ENCODE data around the gene B4GALT3.

B4GALT3 gene

GRCh38 chr1:161216945-161217712 is 39.8 kb upstream of the B4GALT3 start:
- no peaks in the 10 kb centered on the region for H3K27me3 ChIP-seq (ENCODE audit: insufficient read depth, insufficient read length)
- no peaks in the 10 kb centered on the region for H3K9me3 ChIP-seq (ENCODE audit: insufficient read depth, low read length)
- H3K4me1 ChIP-seq (ENCODE audit: insufficient read depth, insufficient read length) = peaks cover 14% of the 10 kb centered on the region
- no peak overlapping the region for H3K4me3 ChIP-seq (ENCODE audit: insufficient read length, low read depth)
- peaks cover 36% of the 10 kb centered on the region for H3K36me3 ChIP-seq (ENCODE audit: insufficient read depth, insufficient read length, low read length)
- TF ChIP-seq YY1 (IDR thresholded peaks at IDR 0.05; ENCODE audit: insufficient read depth, insufficient read length) (no peak), SUZ12 (IDR thresholded peaks at IDR 0.05; ENCODE audit: extremely low read depth, insufficient read depth, insufficient read length) (no peak), ZNF274 (IDR thresholded peaks at IDR 0.05; ENCODE audit: low read depth, low read length) (no peak)
- no peak overlapping the region for H3K9ac ChIP-seq (ENCODE audit: insufficient read length, low read depth)
- no peak for DNase-seq (ENCODE audit: low read depth, low spot score)

- no peak for TF ChIP-seq SUZ12 (IDR thresholded peaks at IDR 0.05; ENCODE audit: extremely low read depth, insufficient read depth, insufficient read length)
- no peak for TF ChIP-seq YY1 (IDR thresholded peaks at IDR 0.05; ENCODE audit: insufficient read depth, insufficient read length)
- no peak for TF ChIP-seq ZNF274 (IDR thresholded peaks at IDR 0.05; ENCODE audit: low read depth, low read length)
- peaks cover 56% of the 10 kb centered on the region for H3K36me3 ChIP-seq (ENCODE audit: insufficient read depth, insufficient read length, low read length)
- H3K27me3 ChIP-seq (ENCODE audit: insufficient read depth, insufficient read length) = no peaks in the 10 kb centered on the region
- DNase-seq (ENCODE audit: low read depth, low spot score) = no peak
- H3K4me1 ChIP-seq (ENCODE audit: insufficient read depth, insufficient read length) = peaks cover 14% of the 10 kb centered on the region
- no peak within 1 kb of the TSS for H3K9ac ChIP-seq (ENCODE audit: insufficient read length, low read depth)
- H3K9me3 ChIP-seq (ENCODE audit: insufficient read depth, low read length) = no peaks in the 10 kb centered on the region
- H3K4me3 ChIP-seq (ENCODE audit: insufficient read length, low read depth) = no peak within 1 kb of the TSS
Observed at GRCh38 chr1:161215076-161215475, 37.8 kb upstream of the B4GALT3 start, which contains the start of gene FCER1G. TSS of gene FCER1G (plus strand) at chr1:161215295. CDS start at chr1:161215322, 27 bp downstream.

- Histone ChIP-seq H3K4me1 (ENCODE audit: insufficient read depth, insufficient read length) (peaks cover 16% of the 10 kb centered on the region), H3K9me3 (ENCODE audit: insufficient read depth, low read length) (no peaks in the 10 kb centered on the region), H3K27me3 (ENCODE audit: insufficient read depth, insufficient read length) (no peaks in the 10 kb centered on the region), H3K4me3 (ENCODE audit: insufficient read length, low read depth) (no peak overlapping the region), H3K9ac (ENCODE audit: insufficient read length, low read depth) (no peak overlapping the region), H3K36me3 (ENCODE audit: insufficient read depth, insufficient read length, low read length) (peaks cover 63% of the 10 kb centered on the region)
- no peak for TF ChIP-seq ZNF274 (IDR thresholded peaks at IDR 0.05; ENCODE audit: low read depth, low read length)
- no peak for TF ChIP-seq SUZ12 (IDR thresholded peaks at IDR 0.05; ENCODE audit: extremely low read depth, insufficient read depth, insufficient read length)
- no peak for TF ChIP-seq YY1 (IDR thresholded peaks at IDR 0.05; ENCODE audit: insufficient read depth, insufficient read length)
- DNase-seq (ENCODE audit: low read depth, low spot score) = no peak
Observed at GRCh38 chr1:161214369-161214768, 37.1 kb upstream of the B4GALT3 start.

- Histone ChIP-seq H3K4me1 (ENCODE audit: insufficient read depth, insufficient read length) (peaks cover 2% of the 10 kb centered on the region), H3K27me3 (ENCODE audit: insufficient read depth, insufficient read length) (no peaks in the 10 kb centered on the region), H3K9me3 (ENCODE audit: insufficient read depth, low read length) (no peaks in the 10 kb centered on the region), H3K36me3 (ENCODE audit: insufficient read depth, insufficient read length, low read length) (peaks cover 93% of the 10 kb centered on the region), H3K4me3 (ENCODE audit: insufficient read length, low read depth) (no peak overlapping the region), H3K9ac (ENCODE audit: insufficient read length, low read depth) (no peak overlapping the region)
- DNase-seq (ENCODE audit: low read depth, low spot score) = peak; percentile 87
- TF ChIP-seq SUZ12 (IDR thresholded peaks at IDR 0.05; ENCODE audit: extremely low read depth, insufficient read depth, insufficient read length) (no peak), ZNF274 (IDR thresholded peaks at IDR 0.05; ENCODE audit: low read depth, low read length) (no peak)
Observed at GRCh38 chr1:161209790-161210409, 32.6 kb upstream of the B4GALT3 start.

GRCh38 chr1:161207173-161207572 is 29.9 kb upstream of the B4GALT3 start:
- TF ChIP-seq YY1 (IDR thresholded peaks at IDR 0.05; ENCODE audit: insufficient read depth, insufficient read length) = no peak
- no peaks in the 10 kb centered on the region for H3K27me3 ChIP-seq (ENCODE audit: insufficient read depth, insufficient read length)
- H3K36me3 ChIP-seq (ENCODE audit: insufficient read depth, insufficient read length, low read length) = peaks cover 85% of the 10 kb centered on the region
- H3K4me3 ChIP-seq (ENCODE audit: insufficient read length, low read depth) = no peak overlapping the region
- no peak overlapping the region for H3K9ac ChIP-seq (ENCODE audit: insufficient read length, low read depth)
- peaks cover 4% of the 10 kb centered on the region for H3K4me1 ChIP-seq (ENCODE audit: insufficient read depth, insufficient read length)
- H3K9me3 ChIP-seq (ENCODE audit: insufficient read depth, low read length) = no peaks in the 10 kb centered on the region
- no peak for DNase-seq (ENCODE audit: low read depth, low spot score)

- H3K9me3 ChIP-seq (ENCODE audit: insufficient read depth, low read length) = no peaks in the 10 kb centered on the region
- H3K4me1 ChIP-seq (ENCODE audit: insufficient read depth, insufficient read length) = peaks cover 8% of the 10 kb centered on the region
- H3K27me3 ChIP-seq (ENCODE audit: insufficient read depth, insufficient read length) = no peaks in the 10 kb centered on the region
- DNase-seq (ENCODE audit: low read depth, low spot score) = no peak
- TF ChIP-seq YY1 (IDR thresholded peaks at IDR 0.05; ENCODE audit: insufficient read depth, insufficient read length) = no peak
- no peak for TF ChIP-seq ZNF274 (IDR thresholded peaks at IDR 0.05; ENCODE audit: low read depth, low read length)
- TF ChIP-seq SUZ12 (IDR thresholded peaks at IDR 0.05; ENCODE audit: extremely low read depth, insufficient read depth, insufficient read length) = no peak
- H3K9ac ChIP-seq (ENCODE audit: insufficient read length, low read depth) = no peak overlapping the region
- H3K4me3 ChIP-seq (ENCODE audit: insufficient read length, low read depth) = no peak overlapping the region
- peaks cover 79% of the 10 kb centered on the region for H3K36me3 ChIP-seq (ENCODE audit: insufficient read depth, insufficient read length, low read length)
Observed at GRCh38 chr1:161206411-161207140, 29.3 kb upstream of the B4GALT3 start.

Measured in NT2/D1 (cell line).